ENCODE data around the gene MIER1. TPM values are rescaled to one million over a fixed set of nuclear protein-coding genes. Genes with fewer than 3 reads are reported as not detected.

Gene MIER1
- total RNA-seq, 1 donor from 2014 or later, result 29.7 TPM

DNA sequence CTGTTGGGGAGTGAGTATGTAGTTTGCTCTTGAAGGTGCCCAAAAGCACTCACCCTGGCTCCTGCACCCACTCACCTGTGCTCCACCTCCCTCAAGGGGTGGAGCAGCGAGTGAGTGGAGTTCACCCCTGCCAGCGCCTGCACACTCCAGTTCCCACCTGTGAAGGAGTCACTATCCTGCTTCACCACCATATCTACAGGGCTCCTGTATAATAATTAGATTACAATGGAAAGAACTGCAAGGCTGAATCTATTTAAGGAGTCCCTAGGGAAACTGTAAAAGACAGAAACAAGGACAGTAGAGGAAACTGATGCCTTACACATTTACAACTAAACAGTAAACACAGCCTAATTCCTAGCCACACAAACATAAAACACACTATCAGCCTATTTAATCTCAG lies 4.2 kb upstream of the MIER1 start:
- Histone ChIP-seq H3K4me1 (ENCODE audit: control insufficient read depth in 3 of 3, insufficient read depth in 3 of 3, low read length in 3 of 3) (peaks cover 8 to 16% (median 11%) of the 10 kb centered on the region in 3 donors), H3K27ac (ENCODE audit: low read depth, low read length) (no peak overlapping the region), H3K9ac (ENCODE audit: low read depth in 1 of 3, low read length in 3 of 3) (no peak overlapping the region)

DNA sequence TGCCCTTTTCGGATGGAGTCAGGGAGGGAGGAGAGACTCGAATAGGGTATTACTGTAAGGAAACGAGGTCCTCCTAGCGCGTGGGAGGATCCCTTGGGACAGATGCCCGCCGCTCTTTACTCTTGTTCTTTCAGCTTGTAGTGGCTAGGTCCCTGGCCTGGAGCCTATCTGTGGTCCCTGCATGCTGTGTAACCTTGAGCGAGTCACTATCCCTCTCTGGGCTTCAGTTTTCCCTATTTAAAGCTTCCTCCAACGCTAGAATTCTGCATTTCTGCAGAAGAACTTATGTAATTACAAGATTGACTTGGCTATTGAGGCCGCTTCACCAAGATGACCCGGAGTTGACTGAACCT lies 744 bp downstream of the MIER1 start:
- H3K4me1 ChIP-seq (ENCODE audit: control insufficient read depth in 3 of 3, insufficient read depth in 3 of 3, low read length in 3 of 3), result peaks cover 15 to 28% (median 26%) of the 10 kb centered on the region in 3 donors
- H3K4me3 ChIP-seq (ENCODE audit: low read length in 3 of 3), result peak overlapping the region; percentile 90 to 97 (median 95)
- H3K27me3 ChIP-seq (ENCODE audit: control insufficient read depth in 3 of 3, insufficient read depth in 3 of 3, low read length in 3 of 3), result no peaks in the 10 kb centered on the region
- no peaks in the 10 kb centered on the region for H3K36me3 ChIP-seq (ENCODE audit: control insufficient read depth in 3 of 3, insufficient read depth in 3 of 3, low read length in 3 of 3)
- no peaks in the 10 kb centered on the region for H3K9me3 ChIP-seq (ENCODE audit: control insufficient read depth in 3 of 3, low read length in 3 of 3)
- peak overlapping the region; percentile 90 for H3K27ac ChIP-seq (ENCODE audit: low read depth, low read length)
- H3K9ac ChIP-seq (ENCODE audit: low read depth in 1 of 3, low read length in 3 of 3), result peak overlapping the region; percentile 84 to 90 (median 86)

More for the DNA sequence above, 4.2 kb upstream of the MIER1 start:
- no peak overlapping the region for H3K4me3 ChIP-seq (ENCODE audit: low read length in 3 of 3)
- H3K9me3 ChIP-seq (ENCODE audit: control insufficient read depth in 3 of 3, low read length in 3 of 3), result no peaks in the 10 kb centered on the region
- H3K36me3 ChIP-seq (ENCODE audit: control insufficient read depth in 3 of 3, insufficient read depth in 3 of 3, low read length in 3 of 3), result peaks cover 0 to 2% (median 0%) of the 10 kb centered on the region in 3 donors
- H3K27me3 ChIP-seq (ENCODE audit: control insufficient read depth in 3 of 3, insufficient read depth in 3 of 3, low read length in 3 of 3), result no peaks in the 10 kb centered on the region

DNA sequence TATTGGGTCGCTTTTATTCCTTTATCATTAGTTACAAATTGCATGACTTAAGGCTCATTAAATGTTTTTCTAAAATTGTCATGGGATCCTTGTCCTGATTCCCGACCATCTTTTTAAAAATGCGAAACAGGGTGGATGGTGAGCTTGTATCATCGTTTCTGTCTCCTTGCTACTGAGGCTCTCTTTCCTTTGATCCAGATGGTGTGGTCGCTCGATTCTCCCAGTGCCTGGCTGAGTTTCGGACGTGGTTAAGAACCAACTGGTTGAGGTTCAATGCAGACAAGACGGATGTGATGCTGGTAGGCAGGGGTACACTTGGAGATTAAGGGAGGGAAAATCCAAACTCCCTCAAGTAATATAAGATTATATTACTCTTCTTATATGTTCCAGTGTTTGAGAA lies 1.2 kb downstream of the MIER1 start:
- Histone ChIP-seq H3K36me3 (ENCODE audit: control insufficient read depth in 3 of 3, insufficient read depth in 3 of 3, low read length in 3 of 3) (no peaks in the 10 kb centered on the region), H3K4me1 (ENCODE audit: control insufficient read depth in 3 of 3, insufficient read depth in 3 of 3, low read length in 3 of 3) (peaks cover 15 to 28% (median 27%) of the 10 kb centered on the region in 3 donors), H3K9me3 (ENCODE audit: control insufficient read depth in 3 of 3, low read length in 3 of 3) (no peaks in the 10 kb centered on the region), H3K27me3 (ENCODE audit: control insufficient read depth in 3 of 3, insufficient read depth in 3 of 3, low read length in 3 of 3) (no peaks in the 10 kb centered on the region), H3K27ac (ENCODE audit: low read depth, low read length) (peak overlapping the region; percentile 90), H3K9ac (ENCODE audit: low read depth in 1 of 3, low read length in 3 of 3) (peak overlapping the region; percentile 84 to 90 (median 86)), H3K4me3 (ENCODE audit: low read length in 3 of 3) (peak overlapping the region; percentile 90 to 97 (median 95))

DNA sequence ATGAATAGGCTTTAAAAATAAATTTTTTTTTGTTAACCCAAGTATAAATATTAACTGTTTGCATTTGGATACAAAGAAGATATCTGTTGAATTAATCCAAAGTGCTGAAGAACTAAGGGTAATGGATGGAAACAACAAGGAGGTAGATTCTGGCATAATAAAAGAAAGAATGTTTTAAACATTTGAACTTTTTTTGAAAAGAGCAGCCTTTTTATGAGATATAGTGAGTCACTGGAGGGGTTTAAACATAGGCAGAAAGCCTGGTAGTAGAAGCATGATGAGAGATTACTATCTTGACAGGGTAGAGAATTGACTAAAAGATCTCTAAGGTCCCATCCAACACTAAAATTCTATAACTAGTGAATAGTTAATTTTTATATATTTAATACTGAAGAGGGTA lies 2.7 kb downstream of the MIER1 start:
- Histone ChIP-seq H3K27ac (ENCODE audit: low read depth, low read length) (no peak overlapping the region), H3K27me3 (ENCODE audit: control insufficient read depth in 3 of 3, insufficient read depth in 3 of 3, low read length in 3 of 3) (no peaks in the 10 kb centered on the region)

DNA sequence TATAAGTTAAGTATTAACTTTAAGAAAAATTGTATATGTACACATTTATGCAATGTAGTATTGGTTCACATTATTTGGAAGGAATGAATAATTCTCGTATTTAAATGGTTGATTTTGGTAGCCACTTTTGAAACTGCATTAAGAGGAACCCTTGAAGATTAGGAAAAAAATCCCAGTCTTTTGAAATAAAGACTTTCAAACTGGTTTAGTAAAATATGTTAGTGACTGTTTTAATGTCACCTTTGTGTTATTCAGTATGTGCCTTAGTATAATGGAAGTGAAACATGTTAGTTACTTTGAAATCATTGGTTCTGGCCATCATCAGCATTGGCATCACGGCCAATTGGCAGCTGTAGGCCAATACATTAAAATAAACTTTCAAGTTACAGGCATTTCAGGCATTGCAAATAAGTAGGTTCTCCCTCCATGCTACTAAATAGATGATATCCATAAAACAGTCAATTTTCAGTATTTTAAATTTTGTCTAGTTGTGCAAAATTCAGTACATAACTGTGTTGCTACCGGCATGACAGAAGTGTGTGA lies 4.4 kb downstream of the MIER1 start:
- H3K27me3 ChIP-seq (ENCODE audit: control insufficient read depth in 3 of 3, insufficient read depth in 3 of 3, low read length in 3 of 3), result no peaks in the 10 kb centered on the region
- H3K27ac ChIP-seq (ENCODE audit: low read depth, low read length), result peak overlapping the region; percentile 92
- peaks cover 8 to 32% (median 24%) of the 10 kb centered on the region in 3 donors for H3K4me1 ChIP-seq (ENCODE audit: control insufficient read depth in 3 of 3, insufficient read depth in 3 of 3, low read length in 3 of 3)
- peak overlapping the region; percentile 84 to 96 (median 89) for H3K4me3 ChIP-seq (ENCODE audit: low read length in 3 of 3)
- no peaks in the 10 kb centered on the region for H3K36me3 ChIP-seq (ENCODE audit: control insufficient read depth in 3 of 3, insufficient read depth in 3 of 3, low read length in 3 of 3)
- H3K9ac ChIP-seq (ENCODE audit: low read depth in 1 of 3, low read length in 3 of 3), result peak overlapping the region; percentile 86 to 93 (median 91)
- H3K9me3 ChIP-seq (ENCODE audit: control insufficient read depth in 3 of 3, low read length in 3 of 3), result no peaks in the 10 kb centered on the region

More for the DNA sequence above, 2.7 kb downstream of the MIER1 start:
- no peaks in the 10 kb centered on the region for H3K9me3 ChIP-seq (ENCODE audit: control insufficient read depth in 3 of 3, low read length in 3 of 3)
- H3K36me3 ChIP-seq (ENCODE audit: control insufficient read depth in 3 of 3, insufficient read depth in 3 of 3, low read length in 3 of 3), result no peaks in the 10 kb centered on the region
- no peak overlapping the region for H3K4me3 ChIP-seq (ENCODE audit: low read length in 3 of 3)
- no peak overlapping the region for H3K9ac ChIP-seq (ENCODE audit: low read depth in 1 of 3, low read length in 3 of 3)
- H3K4me1 ChIP-seq (ENCODE audit: control insufficient read depth in 3 of 3, insufficient read depth in 3 of 3, low read length in 3 of 3), result peaks cover 15 to 35% (median 34%) of the 10 kb centered on the region in 3 donors

DNA sequence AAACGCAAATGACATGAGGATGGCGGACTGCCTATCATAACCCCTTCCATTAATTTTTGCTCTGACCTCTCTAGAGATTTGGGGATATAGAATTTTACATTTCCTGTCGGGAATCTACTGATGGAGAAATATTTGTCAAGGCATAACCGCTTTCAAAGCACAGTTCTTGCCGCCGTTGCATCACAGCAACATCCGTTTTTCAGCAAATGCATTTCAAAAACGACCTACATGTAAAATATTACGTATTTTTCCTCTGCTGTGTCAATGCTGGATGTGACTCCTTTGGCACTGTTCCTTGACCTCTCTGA lies 4.9 kb downstream of the MIER1 start:
- Histone ChIP-seq H3K27me3 (ENCODE audit: control insufficient read depth in 3 of 3, insufficient read depth in 3 of 3, low read length in 3 of 3) (no peaks in the 10 kb centered on the region), H3K9ac (ENCODE audit: low read depth in 1 of 3, low read length in 3 of 3) (peak overlapping the region; percentile 86 to 93 (median 91)), H3K36me3 (ENCODE audit: control insufficient read depth in 3 of 3, insufficient read depth in 3 of 3, low read length in 3 of 3) (no peaks in the 10 kb centered on the region), H3K4me3 (ENCODE audit: low read length in 3 of 3) (peak overlapping the region; percentile 84 to 96 (median 89)), H3K4me1 (ENCODE audit: control insufficient read depth in 3 of 3, insufficient read depth in 3 of 3, low read length in 3 of 3) (peaks cover 8 to 36% (median 28%) of the 10 kb centered on the region in 3 donors), H3K9me3 (ENCODE audit: control insufficient read depth in 3 of 3, low read length in 3 of 3) (no peaks in the 10 kb centered on the region), H3K27ac (ENCODE audit: low read depth, low read length) (peak overlapping the region; percentile 92)

DNA sequence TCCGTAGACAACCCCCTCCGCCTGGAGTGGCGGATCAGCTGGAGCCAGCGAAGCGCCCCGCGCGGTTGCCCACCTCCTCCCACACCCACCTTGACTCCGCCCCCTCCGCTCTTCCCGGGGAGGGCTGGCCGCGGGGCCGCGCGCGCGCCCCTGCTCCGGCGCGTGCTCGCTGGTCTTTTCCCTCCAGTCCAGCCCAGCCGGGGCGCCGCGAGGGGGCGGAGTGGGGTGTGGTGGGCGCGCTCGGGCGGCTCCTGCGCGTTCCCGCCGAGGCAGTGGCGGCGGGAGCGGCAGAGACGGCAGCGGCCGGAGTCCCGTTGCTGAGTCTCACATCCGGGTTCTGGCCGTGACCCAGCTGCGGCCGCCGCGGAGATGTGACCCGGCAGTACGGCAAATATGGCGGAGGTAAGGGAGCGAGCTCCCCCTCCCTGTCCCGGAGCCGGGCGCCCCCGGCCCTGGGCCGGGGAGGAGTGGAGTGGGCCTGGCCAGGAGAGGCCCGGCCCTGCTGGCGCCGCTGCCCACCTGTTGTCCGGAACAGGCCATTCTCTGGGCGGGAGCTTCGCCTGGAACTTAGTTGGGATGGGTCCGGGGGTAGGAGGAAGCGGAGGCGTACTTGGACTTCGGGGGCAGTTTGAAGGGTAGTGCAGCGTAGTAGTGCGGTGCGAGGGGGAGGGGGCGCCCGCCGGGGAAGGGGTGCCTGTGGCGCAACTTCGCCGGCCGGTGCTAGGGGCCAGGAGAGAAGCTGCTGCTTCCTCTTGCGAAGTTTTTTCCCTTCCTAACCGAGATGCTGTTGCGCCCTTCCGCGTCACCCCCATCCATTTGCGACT lies 5.4 kb downstream of the MIER1 start:
- peaks cover 8 to 36% (median 30%) of the 10 kb centered on the region in 3 donors for H3K4me1 ChIP-seq (ENCODE audit: control insufficient read depth in 3 of 3, insufficient read depth in 3 of 3, low read length in 3 of 3)
- H3K9me3 ChIP-seq (ENCODE audit: control insufficient read depth in 3 of 3, low read length in 3 of 3), result no peaks in the 10 kb centered on the region
- H3K27ac ChIP-seq (ENCODE audit: low read depth, low read length), result peak overlapping the region; percentile 92
- no peaks in the 10 kb centered on the region for H3K36me3 ChIP-seq (ENCODE audit: control insufficient read depth in 3 of 3, insufficient read depth in 3 of 3, low read length in 3 of 3)
- peak overlapping the region; percentile 84 to 96 (median 89) for H3K4me3 ChIP-seq (ENCODE audit: low read length in 3 of 3)
- H3K27me3 ChIP-seq (ENCODE audit: control insufficient read depth in 3 of 3, insufficient read depth in 3 of 3, low read length in 3 of 3), result no peaks in the 10 kb centered on the region
- H3K9ac ChIP-seq (ENCODE audit: low read depth in 1 of 3, low read length in 3 of 3), result peak overlapping the region; percentile 86 to 93 (median 91)

DNA sequence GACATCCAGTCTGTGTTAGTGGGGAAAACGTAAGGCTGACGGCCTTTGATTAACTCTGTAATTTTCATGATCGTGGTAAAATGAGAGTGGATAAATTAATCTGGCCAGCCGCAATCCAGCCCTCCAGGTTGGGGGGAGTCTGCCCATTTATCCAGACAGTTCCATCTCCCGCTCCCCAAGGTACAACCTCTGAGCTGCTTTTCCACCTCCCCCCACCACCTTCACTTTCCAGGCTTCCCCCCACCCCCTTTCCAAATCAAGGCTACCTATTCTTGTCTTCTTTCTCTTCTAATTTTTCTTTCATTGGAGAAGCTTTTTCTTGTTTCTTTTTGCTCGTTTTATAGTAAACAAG lies 6.0 kb downstream of the MIER1 start:
- no peaks in the 10 kb centered on the region for H3K9me3 ChIP-seq (ENCODE audit: control insufficient read depth in 3 of 3, low read length in 3 of 3)
- H3K4me1 ChIP-seq (ENCODE audit: control insufficient read depth in 3 of 3, insufficient read depth in 3 of 3, low read length in 3 of 3), result peaks cover 4 to 33% (median 25%) of the 10 kb centered on the region in 3 donors
- H3K27me3 ChIP-seq (ENCODE audit: control insufficient read depth in 3 of 3, insufficient read depth in 3 of 3, low read length in 3 of 3), result no peaks in the 10 kb centered on the region
- peak overlapping the region; percentile 84 to 95 (median 89) for H3K4me3 ChIP-seq (ENCODE audit: low read length in 3 of 3)
- H3K27ac ChIP-seq (ENCODE audit: low read depth, low read length), result peak overlapping the region; percentile 92
- peak overlapping the region; percentile 86 to 93 (median 91) for H3K9ac ChIP-seq (ENCODE audit: low read depth in 1 of 3, low read length in 3 of 3)
- no peaks in the 10 kb centered on the region for H3K36me3 ChIP-seq (ENCODE audit: control insufficient read depth in 3 of 3, insufficient read depth in 3 of 3, low read length in 3 of 3)

DNA sequence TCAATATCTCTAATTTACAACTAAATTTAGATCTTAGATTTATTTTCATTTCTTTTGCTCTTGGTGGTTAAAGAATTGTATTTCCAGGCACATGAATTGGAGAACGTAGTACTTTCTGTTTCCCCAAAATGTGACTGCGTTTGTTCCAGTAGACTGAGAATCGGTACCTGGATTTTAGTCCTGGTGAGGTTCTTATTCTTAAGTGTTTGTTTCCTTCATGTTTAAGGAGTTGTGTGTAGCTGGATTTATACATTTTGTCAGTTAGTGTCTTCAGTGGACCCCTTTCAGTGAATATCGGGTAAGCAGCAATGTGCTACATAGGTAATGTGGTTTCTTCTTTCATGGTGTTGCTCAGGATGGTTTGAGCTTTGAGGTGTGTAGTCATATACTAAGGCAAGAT lies 6.8 kb downstream of the MIER1 start:
- no peaks in the 10 kb centered on the region for H3K9me3 ChIP-seq (ENCODE audit: control insufficient read depth in 3 of 3, low read length in 3 of 3)
- H3K27me3 ChIP-seq (ENCODE audit: control insufficient read depth in 3 of 3, insufficient read depth in 3 of 3, low read length in 3 of 3), result no peaks in the 10 kb centered on the region
- H3K4me1 ChIP-seq (ENCODE audit: control insufficient read depth in 3 of 3, insufficient read depth in 3 of 3, low read length in 3 of 3), result peaks cover 0 to 27% (median 20%) of the 10 kb centered on the region in 3 donors
- H3K27ac ChIP-seq (ENCODE audit: low read depth, low read length), result peak overlapping the region; percentile 92
- H3K4me3 ChIP-seq (ENCODE audit: low read length in 3 of 3), result peak overlapping the region; percentile 15 to 95 (median 89)
- H3K36me3 ChIP-seq (ENCODE audit: control insufficient read depth in 3 of 3, insufficient read depth in 3 of 3, low read length in 3 of 3), result no peaks in the 10 kb centered on the region
- H3K9ac ChIP-seq (ENCODE audit: low read depth in 1 of 3, low read length in 3 of 3), result peak overlapping the region; percentile 4 to 93 (median 25)

DNA sequence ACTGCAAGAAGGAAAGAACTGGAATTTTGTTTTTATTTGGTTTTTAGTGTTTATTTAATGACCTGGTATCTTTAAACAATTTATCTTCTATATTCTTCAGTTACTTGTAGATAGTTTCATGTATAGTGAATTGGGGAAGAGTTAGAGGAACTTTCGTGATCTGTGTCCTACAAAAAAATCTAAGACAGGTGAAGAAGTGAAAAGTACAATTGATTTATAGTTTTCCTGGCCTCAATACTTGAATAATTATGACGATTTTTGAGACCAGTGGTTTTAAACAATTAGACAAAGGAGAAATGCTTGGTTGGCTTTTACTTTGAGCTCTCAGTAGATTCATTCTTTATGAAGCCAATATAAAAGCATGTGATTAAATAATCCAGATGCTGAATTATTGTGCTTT lies 7.5 kb downstream of the MIER1 start:
- no peak overlapping the region for H3K4me3 ChIP-seq (ENCODE audit: low read length in 3 of 3)
- no peaks in the 10 kb centered on the region for H3K36me3 ChIP-seq (ENCODE audit: control insufficient read depth in 3 of 3, insufficient read depth in 3 of 3, low read length in 3 of 3)
- H3K9me3 ChIP-seq (ENCODE audit: control insufficient read depth in 3 of 3, low read length in 3 of 3), result no peaks in the 10 kb centered on the region
- H3K9ac ChIP-seq (ENCODE audit: low read depth in 1 of 3, low read length in 3 of 3), result peak overlapping the region in 2 of 3 donors; percentile 11 to 38
- peaks cover 0 to 27% (median 22%) of the 10 kb centered on the region in 3 donors for H3K4me1 ChIP-seq (ENCODE audit: control insufficient read depth in 3 of 3, insufficient read depth in 3 of 3, low read length in 3 of 3)
- no peaks in the 10 kb centered on the region for H3K27me3 ChIP-seq (ENCODE audit: control insufficient read depth in 3 of 3, insufficient read depth in 3 of 3, low read length in 3 of 3)
- H3K27ac ChIP-seq (ENCODE audit: low read depth, low read length), result no peak overlapping the region

Data from skeletal muscle tissue (tissue), 4 donors.